ENCODE results near the gene GDAP1L1. TPM values are rescaled to one million over a fixed set of nuclear protein-coding genes. Genes with fewer than 3 reads are reported as not detected.

The GDAP1L1 gene
- total and polyA plus RNA-seq, 4 donors, result not detected

- 96% methylated on average over 2 of the region's 2 CpGs for WGBS
Observed at GRCh38 chr20:44241796-44242195, 5.3 kb upstream of the GDAP1L1 start.

DNA sequence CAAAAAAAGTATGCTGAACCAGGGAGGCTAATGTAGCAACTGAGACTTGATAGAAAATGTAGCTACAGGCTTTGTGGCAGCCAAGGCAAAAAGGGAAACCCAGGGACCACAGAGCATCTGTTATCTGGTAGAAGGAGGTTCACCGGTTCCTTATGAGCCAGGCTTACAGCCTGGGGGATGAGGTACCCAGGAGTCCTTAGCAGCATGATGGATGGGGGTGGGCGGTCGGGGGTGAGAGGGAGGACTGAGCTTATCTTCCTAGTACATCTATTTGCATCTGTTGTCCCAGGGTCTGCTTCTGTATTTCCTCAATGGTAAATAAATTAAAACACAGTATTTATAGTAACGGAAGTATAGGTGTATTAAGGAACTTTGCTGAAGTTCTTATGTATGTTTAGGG, 1.1 kb upstream of the GDAP1L1 start:
- Histone ChIP-seq H3K9ac (ENCODE audit: low read depth in 1 of 2, low read length in 2 of 2) (no peak overlapping the region), H3K27me3 (ENCODE audit: control insufficient read depth in 4 of 4, insufficient read depth in 4 of 4, low read length in 3 of 4) (peaks cover 0 to 2% (median 0%) of the 10 kb centered on the region in 4 donors), H3K27ac (ENCODE audit: low read depth in 1 of 2, low read length in 2 of 2) (no peak overlapping the region), H3K4me3 (ENCODE audit: low read depth in 1 of 3, low read length in 3 of 3) (no peak overlapping the region), H3K36me3 (ENCODE audit: control insufficient read depth in 4 of 4, insufficient read depth in 3 of 4, low read depth in 1 of 4, low read length in 3 of 4) (no peaks in the 10 kb centered on the region), H3K4me1 (ENCODE audit: control insufficient read depth in 4 of 4, insufficient read depth in 4 of 4, low read length in 3 of 4) (peaks cover 0 to 5% (median 2%) of the 10 kb centered on the region in 4 donors), H3K9me3 (ENCODE audit: control insufficient read depth in 4 of 4, low read length in 3 of 4) (no peaks in the 10 kb centered on the region)
- TF ChIP-seq REST (IDR thresholded peaks at IDR 0.05), result no peak
- TF ChIP-seq FOXA2 (IDR thresholded peaks at IDR 0.05), result no peak
- no peak for TF ChIP-seq HNF4G (IDR thresholded peaks at IDR 0.05)
- no peak for TF ChIP-seq ATF3 (IDR thresholded peaks at IDR 0.05)
- 81% methylated on average over 4 of the region's 4 CpGs for WGBS
- no peak for DNase-seq (ENCODE audit: low spot score)

More at GRCh38 chr20:44241796-44242195, 5.3 kb upstream of the GDAP1L1 start:
- DNase-seq (ENCODE audit: low spot score), result no peak
- no peak overlapping the region for H3K27ac ChIP-seq (ENCODE audit: low read depth in 1 of 2, low read length in 2 of 2)
- H3K36me3 ChIP-seq (ENCODE audit: control insufficient read depth in 4 of 4, insufficient read depth in 3 of 4, low read depth in 1 of 4, low read length in 3 of 4), result no peaks in the 10 kb centered on the region
- H3K4me1 ChIP-seq (ENCODE audit: control insufficient read depth in 4 of 4, insufficient read depth in 4 of 4, low read length in 3 of 4), result no peaks in the 10 kb centered on the region
- no peak for TF ChIP-seq HNF4A (conservative IDR thresholded peaks at IDR 0.05)
- no peak for TF ChIP-seq ZBTB33 (IDR thresholded peaks at IDR 0.05)
- TF ChIP-seq RXRA (IDR thresholded peaks at IDR 0.05), result no peak
- no peak for TF ChIP-seq ATF3 (IDR thresholded peaks at IDR 0.05)
- TF ChIP-seq, protein P1, sequence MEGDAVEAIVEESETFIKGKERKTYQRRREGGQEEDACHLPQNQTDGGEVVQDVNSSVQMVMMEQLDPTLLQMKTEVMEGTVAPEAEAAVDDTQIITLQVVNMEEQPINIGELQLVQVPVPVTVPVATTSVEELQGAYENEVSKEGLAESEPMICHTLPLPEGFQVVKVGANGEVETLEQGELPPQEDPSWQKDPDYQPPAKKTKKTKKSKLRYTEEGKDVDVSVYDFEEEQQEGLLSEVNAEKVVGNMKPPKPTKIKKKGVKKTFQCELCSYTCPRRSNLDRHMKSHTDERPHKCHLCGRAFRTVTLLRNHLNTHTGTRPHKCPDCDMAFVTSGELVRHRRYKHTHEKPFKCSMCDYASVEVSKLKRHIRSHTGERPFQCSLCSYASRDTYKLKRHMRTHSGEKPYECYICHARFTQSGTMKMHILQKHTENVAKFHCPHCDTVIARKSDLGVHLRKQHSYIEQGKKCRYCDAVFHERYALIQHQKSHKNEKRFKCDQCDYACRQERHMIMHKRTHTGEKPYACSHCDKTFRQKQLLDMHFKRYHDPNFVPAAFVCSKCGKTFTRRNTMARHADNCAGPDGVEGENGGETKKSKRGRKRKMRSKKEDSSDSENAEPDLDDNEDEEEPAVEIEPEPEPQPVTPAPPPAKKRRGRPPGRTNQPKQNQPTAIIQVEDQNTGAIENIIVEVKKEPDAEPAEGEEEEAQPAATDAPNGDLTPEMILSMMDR (IDR thresholded peaks at IDR 0.05; ENCODE audit: low read depth, low read length, missing input control), result no peak
- no peak for TF ChIP-seq FOXA2 (IDR thresholded peaks at IDR 0.05)
- no peak for TF ChIP-seq YY1 (IDR thresholded peaks at IDR 0.05)
- no peak for TF ChIP-seq MAX (IDR thresholded peaks at IDR 0.05)
- TF ChIP-seq SP1 (IDR thresholded peaks at IDR 0.05), result no peak
- no peak for TF ChIP-seq EGR1 (IDR thresholded peaks at IDR 0.05; ENCODE audit: low read depth in 2 of 2)
- TF ChIP-seq JUND (IDR thresholded peaks at IDR 0.05), result no peak
- TF ChIP-seq NR2F2 (IDR thresholded peaks at IDR 0.05), result no peak
- no peak overlapping the region for H3K9ac ChIP-seq (ENCODE audit: low read depth in 1 of 2, low read length in 2 of 2)
- H3K4me3 ChIP-seq (ENCODE audit: low read depth in 1 of 3, low read length in 3 of 3), result no peak overlapping the region
- no peaks in the 10 kb centered on the region for H3K27me3 ChIP-seq (ENCODE audit: control insufficient read depth in 4 of 4, insufficient read depth in 4 of 4, low read length in 3 of 4)
- H3K9me3 ChIP-seq (ENCODE audit: control insufficient read depth in 4 of 4, low read length in 3 of 4), result no peaks in the 10 kb centered on the region
